ENCODE results near the gene KCNJ18.
"Not testable (repeated sequence)": the region's sequence is repeated elsewhere in the genome, so short reads cannot be mapped to it uniquely, and the experiment has no call there.

KCNJ18 gene

GRCh38 chr17:21691883-21692703 lies at the start of gene KCNJ18:
TSS of gene KCNJ18 (plus strand) at chr17:21692523. CDS start at chr17:21702787, 10,264 bp downstream.
- not testable (repeated sequence) for DNase-seq

- DNase-seq, result not testable (repeated sequence)
These were observed 44.2 kb upstream of the KCNJ18 start for GRCh38 chr17:21648125-21648524.

GRCh38 chr17:21650043-21650442 lies 42.3 kb upstream of the KCNJ18 start:
- DNase-seq, result not testable (repeated sequence)

GRCh38 chr17:21652049-21652448 lies 40.3 kb upstream of the KCNJ18 start:
- DNase-seq, result not testable (repeated sequence)

GRCh38 chr17:21653211-21653610 lies 39.1 kb upstream of the KCNJ18 start:
- not testable (repeated sequence) for DNase-seq

- DNase-seq, result not testable (repeated sequence)
These were observed 35.6 kb upstream of the KCNJ18 start for GRCh38 chr17:21656518-21657309.

- not testable (repeated sequence) for DNase-seq
These were observed 32.7 kb upstream of the KCNJ18 start for GRCh38 chr17:21659635-21660034.

GRCh38 chr17:21661455-21661854 lies 30.9 kb upstream of the KCNJ18 start:
- DNase-seq, result not testable (repeated sequence)

GRCh38 chr17:21663166-21663565 lies 29.2 kb upstream of the KCNJ18 start:
- not testable (repeated sequence) for DNase-seq

GRCh38 chr17:21663614-21664474 lies 28.5 kb upstream of the KCNJ18 start:
- not testable (repeated sequence) for DNase-seq

- not testable (repeated sequence) for DNase-seq
These were observed 27.2 kb upstream of the KCNJ18 start for GRCh38 chr17:21665171-21665570.

GRCh38 chr17:21665935-21666493 lies 26.3 kb upstream of the KCNJ18 start:
- not testable (repeated sequence) for DNase-seq

GRCh38 chr17:21666711-21667412 lies 25.5 kb upstream of the KCNJ18 start:
- DNase-seq, result not testable (repeated sequence)

- not testable (repeated sequence) for DNase-seq
These were observed 24.8 kb upstream of the KCNJ18 start for GRCh38 chr17:21667413-21668117.

- DNase-seq, result not testable (repeated sequence)
These were observed 24.2 kb upstream of the KCNJ18 start for GRCh38 chr17:21668118-21668488.

- not testable (repeated sequence) for DNase-seq
These were observed 23.4 kb upstream of the KCNJ18 start for GRCh38 chr17:21668746-21669508.

- not testable (repeated sequence) for DNase-seq
These were observed 22.5 kb upstream of the KCNJ18 start for GRCh38 chr17:21669616-21670360.

GRCh38 chr17:21670361-21671155 lies 21.8 kb upstream of the KCNJ18 start:
- not testable (repeated sequence) for DNase-seq

GRCh38 chr17:21671437-21671836 lies 20.9 kb upstream of the KCNJ18 start:
- not testable (repeated sequence) for DNase-seq

All from NCI-H2107 (cell line).